HG02678 (cell line): ENCODE measurements around the gene WDPCP.
A peak's percentile ranks its signal among the peaks of the same experiment; 100 is the strongest.
"Not testable (repeated sequence)": the region's sequence is repeated elsewhere in the genome, so short reads cannot be mapped to it uniquely, and the experiment has no call there.

ENCODE experiments used
- ATAC-seq: cut with Tn5 transposase; IDR thresholded peaks from one replicate; pipeline ENCODE4 v1.9.1; 2021; ENCODE audit warnings: mild to moderate bottlenecking, moderate library complexity; ENCODE audit not compliant: unreplicated experiment

Gene WDPCP

GRCh38 chr2:63124218-63124617 lies 464.1 kb downstream of the WDPCP start:
- peak; percentile 67 for ATAC-seq

- no peak for ATAC-seq
Measured at GRCh38 chr2:63122921-63123320, 465.4 kb downstream of the WDPCP start.

DNA sequence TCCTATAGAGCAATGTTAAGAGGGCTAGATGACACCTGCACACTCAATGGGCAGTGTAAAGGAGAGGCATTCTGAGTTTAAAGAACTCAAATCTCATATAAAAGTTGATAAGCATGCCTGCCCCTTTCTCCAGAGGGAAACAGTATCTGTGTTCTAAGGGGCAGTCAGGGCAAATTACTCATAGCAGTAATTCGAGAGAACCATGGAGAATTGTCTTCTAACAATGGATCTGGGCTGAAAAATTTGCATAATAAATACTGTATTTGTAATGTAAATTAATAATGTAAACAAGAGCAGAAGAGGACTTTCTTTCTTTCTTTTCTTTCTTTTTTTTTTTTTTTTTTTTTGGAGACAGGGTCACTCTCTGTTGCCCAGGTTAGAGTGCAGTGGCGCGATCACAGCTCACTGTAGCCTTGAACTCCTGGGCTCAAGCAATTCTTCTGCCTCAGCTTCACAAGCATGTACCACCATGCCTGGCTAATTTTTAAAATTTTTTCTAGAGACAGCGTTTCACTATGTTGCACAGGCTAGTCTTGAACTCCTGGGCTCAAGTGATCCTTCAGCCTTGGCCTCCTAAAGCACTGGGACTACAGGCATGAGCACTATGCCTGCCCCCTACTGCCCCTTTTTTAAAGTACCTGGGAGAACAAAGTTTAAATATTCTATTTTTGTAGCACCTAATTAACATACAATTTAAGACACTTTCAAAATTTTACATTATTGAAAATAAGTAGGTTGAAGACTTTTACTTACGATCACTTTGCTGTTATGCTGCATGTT lies 467.0 kb downstream of the WDPCP start:
- ATAC-seq, result no peak

DNA sequence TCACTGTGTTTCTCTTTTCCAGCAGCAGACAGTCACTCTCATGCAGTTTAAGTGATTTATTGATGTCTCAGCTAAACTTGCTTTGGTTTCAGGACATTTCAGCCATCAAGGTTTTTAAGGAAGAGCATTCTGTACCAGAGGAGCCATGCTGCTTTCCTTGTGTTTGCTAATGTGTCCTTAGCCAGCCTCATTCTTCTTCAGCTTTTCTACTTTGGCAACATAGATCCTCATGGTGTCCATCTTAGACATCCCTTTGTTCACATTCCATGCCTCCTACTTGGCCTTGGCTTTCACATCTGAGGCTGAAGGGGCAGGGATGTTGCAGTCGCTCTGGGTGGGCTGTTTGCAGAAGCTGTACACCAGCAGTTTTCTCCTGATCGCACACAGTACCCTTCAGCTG lies 469.5 kb downstream of the WDPCP start:
- ATAC-seq, result no peak

- no peak for ATAC-seq
Measured at GRCh38 chr2:63104482-63104881, 483.8 kb downstream of the WDPCP start.

GRCh38 chr2:63101954-63102353 lies 486.3 kb downstream of the WDPCP start:
- ATAC-seq, result no peak

GRCh38 chr2:63099032-63099431 lies 489.2 kb downstream of the WDPCP start:
- no peak for ATAC-seq

- ATAC-seq, result no peak
Measured at GRCh38 chr2:63096491-63096890, 491.8 kb downstream of the WDPCP start.

DNA sequence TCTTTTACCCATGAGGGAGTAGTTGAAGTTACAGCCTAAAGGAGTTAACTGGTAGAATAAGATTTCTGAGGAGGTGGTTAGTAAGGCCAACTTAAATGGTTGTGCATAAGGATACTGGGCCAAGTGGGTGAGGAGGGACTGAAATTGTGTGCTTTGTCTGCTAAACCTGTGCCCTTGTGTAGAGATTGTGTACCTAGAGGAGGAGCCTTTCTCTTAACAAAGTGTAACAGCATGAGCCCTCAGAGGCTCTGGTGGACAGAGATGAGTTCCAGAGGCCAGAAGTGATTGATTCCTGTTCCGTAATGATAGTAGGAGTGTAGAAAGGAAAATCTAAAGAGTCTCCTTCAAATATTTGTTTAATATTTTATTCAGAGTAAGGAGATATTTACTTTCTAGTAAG lies 494.8 kb downstream of the WDPCP start:
- no peak for ATAC-seq

GRCh38 chr2:63092857-63093256 lies 495.4 kb downstream of the WDPCP start:
- no peak for ATAC-seq

DNA sequence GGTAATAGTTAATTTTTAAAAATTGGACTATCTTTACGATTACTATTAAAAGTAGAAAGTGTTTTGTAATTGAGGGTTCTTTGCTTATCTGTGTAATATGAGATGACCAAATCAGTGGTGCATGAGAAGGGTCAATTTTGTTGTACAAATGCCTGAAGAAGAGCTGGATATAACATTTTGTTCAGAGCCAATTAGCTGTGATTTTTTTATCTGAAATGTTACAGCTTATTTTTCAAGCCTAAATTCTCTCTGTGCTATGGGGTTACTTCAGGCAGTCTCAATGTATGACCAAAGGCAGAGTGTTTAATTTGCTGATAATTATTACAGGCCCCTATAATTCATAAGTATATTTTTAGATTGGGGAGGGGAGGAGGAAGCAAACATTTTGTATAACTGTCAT lies 495.9 kb downstream of the WDPCP start:
- no peak for ATAC-seq

DNA sequence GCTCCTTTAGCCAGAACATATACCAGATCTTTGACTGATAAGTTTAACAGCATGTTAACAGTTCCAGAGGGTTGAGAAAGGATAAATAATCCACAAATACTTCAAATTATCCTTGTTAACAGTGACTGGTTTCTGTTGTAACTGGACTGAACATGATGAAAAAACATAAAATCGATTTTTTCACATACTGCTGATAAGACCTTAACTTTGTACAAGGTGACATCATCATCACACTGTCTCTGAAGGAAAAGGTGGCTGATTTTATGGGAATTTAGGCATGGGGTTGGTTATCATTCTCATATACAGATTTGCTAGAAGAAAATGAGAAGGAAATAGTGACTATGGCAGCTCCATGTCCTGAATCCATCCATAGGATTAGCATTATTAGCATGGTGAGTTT lies 501.6 kb downstream of the WDPCP start:
- no peak for ATAC-seq

GRCh38 chr2:63081404-63081803 lies 506.9 kb downstream of the WDPCP start:
- ATAC-seq, result no peak

DNA sequence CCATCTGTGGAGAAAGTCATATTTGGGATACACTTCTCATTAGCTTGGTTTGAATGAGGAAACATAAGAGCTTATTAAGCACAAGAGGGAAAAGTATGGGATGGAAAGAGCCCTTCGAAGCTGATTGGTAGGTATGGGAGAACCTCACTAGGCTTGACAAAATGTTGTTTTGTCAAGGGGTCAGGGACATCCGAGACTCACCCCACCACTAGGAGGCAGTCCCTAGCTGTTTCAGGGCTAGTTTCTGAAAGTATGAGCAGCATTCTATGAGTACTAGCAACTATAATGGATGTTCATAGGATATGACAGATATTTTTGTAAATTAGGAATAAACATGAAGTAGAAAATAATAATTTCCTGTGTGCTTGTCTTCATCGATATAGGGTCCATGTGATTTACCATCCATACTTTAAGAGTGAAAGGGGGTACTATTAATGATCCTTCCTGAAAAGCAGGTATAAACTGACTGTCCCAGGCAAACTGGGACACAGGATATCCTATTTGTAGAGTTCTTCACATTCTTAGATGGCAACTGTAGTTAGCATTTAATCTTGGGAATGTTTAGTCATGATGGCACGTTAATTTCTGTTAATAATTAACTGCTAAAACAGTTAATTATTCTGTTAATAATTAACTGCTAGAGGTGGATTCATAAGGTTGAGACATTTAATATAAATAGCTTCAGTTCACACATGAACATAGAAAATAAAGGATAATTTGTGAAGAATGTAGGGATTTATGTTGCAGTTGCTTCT lies 509.2 kb downstream of the WDPCP start:
- no peak for ATAC-seq

DNA sequence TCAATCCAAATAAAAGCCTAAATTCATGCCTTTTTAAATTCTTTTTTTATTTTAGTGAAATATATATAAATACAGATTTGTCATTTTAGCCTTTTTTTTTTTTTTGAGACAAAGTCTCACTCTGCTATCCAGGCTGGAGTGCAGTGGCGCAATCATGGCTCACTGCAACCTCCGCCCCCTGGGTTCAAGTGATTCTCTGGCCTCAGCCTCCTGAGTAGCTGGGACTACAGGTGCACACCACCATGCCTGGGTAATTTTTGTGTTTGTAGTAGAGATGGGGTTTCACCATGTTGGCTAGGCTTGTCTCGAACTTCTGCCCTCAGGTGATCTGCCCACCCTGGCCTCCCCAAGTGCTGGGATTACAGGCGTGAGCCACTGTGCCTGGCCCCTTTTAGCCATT lies 513.9 kb downstream of the WDPCP start:
- ATAC-seq, result not testable (repeated sequence)

DNA sequence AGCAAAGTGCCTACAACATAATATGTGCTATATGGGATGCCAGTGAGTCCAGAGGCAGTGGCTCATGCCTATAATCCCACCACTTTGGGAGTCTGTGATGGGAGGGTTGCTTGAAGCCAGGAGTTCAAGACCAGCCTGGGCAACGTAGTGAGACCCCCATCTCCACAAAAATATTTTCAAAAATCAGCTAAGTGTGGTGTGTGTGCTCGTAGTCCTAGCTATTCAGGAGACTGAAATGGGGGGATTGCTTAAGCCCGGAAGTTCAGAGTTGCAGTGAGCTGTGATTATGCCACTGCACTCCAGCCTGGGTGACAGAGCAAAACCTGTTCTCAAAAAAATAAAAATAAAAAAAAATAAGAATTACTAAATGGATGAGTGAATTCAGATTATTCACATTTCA lies 514.3 kb downstream of the WDPCP start:
- ATAC-seq, result no peak

DNA sequence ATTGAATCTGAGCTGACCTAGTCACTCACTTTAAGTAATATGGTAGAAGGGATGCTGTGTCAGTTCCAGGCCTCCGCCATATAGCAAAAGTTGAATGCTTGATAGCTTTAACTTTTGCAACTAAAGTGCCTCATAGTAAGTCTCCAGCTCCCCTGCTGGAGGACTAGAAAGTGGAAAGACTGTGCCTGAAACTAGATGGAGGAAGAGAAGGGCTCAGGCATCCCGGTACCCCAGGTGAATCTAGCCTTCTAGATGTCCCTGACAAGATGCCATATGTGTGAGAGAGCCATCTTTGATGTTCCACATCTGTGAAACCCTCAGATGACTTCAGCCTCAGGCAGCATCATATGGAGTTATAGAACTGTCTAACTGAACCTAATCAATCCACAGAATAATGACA lies 516.6 kb downstream of the WDPCP start:
- ATAC-seq, result no peak
